Measurements from ENCODE around the gene PLA2G5. TPM values are rescaled to one million over a fixed set of nuclear protein-coding genes. Genes with fewer than 3 reads are reported as not detected.
"Not testable (repeated sequence)": the region's sequence is repeated elsewhere in the genome, so short reads cannot be mapped to it uniquely, and the experiment has no call there.

Gene PLA2G5
- total RNA-seq, result 5.8 TPM

GRCh38 chr1:20069874-20070273 is at the start of gene PLA2G5:
Gene PLA2G5, plus strand, starts transcription at chr1:20070194. Its CDS starts 14,637 bp downstream, at chr1:20084831.
- ATAC-seq, result peak; percentile 54
- no peak for DNase-seq (ENCODE audit: low spot score)

GRCh38 chr1:20028125-20028524 is 41.9 kb upstream of the PLA2G5 start:
- ATAC-seq, result peak; percentile 60
- no peak for DNase-seq (ENCODE audit: low spot score)

- no peak for ATAC-seq
These were observed 41.3 kb upstream of the PLA2G5 start for GRCh38 chr1:20028726-20029125.

GRCh38 chr1:20029178-20029912 is 40.6 kb upstream of the PLA2G5 start:
- ATAC-seq (no peak), DNase-seq (ENCODE audit: low spot score) (no peak)

More at GRCh38 chr1:20028726-20029125, 41.3 kb upstream of the PLA2G5 start:
- no peak for DNase-seq (ENCODE audit: low spot score)

- ATAC-seq, result not testable (repeated sequence)
These were observed 39.4 kb upstream of the PLA2G5 start for GRCh38 chr1:20030436-20031151.

GRCh38 chr1:20031161-20031560 is 38.8 kb upstream of the PLA2G5 start:
- no peak for DNase-seq (ENCODE audit: low spot score)

More at GRCh38 chr1:20030436-20031151, 39.4 kb upstream of the PLA2G5 start:
- not testable (repeated sequence) for DNase-seq (ENCODE audit: low spot score)

GRCh38 chr1:20031836-20032235 is 38.2 kb upstream of the PLA2G5 start:
- ATAC-seq (no peak), DNase-seq (ENCODE audit: low spot score) (no peak)

More at GRCh38 chr1:20031161-20031560, 38.8 kb upstream of the PLA2G5 start:
- ATAC-seq, result no peak

GRCh38 chr1:20032425-20032824 is 37.6 kb upstream of the PLA2G5 start:
- DNase-seq (ENCODE audit: low spot score) (no peak), ATAC-seq (no peak)

GRCh38 chr1:20033420-20033819 is 36.6 kb upstream of the PLA2G5 start:
- ATAC-seq (no peak), DNase-seq (ENCODE audit: low spot score) (no peak)

GRCh38 chr1:20035114-20035513 is 34.9 kb upstream of the PLA2G5 start:
- ATAC-seq, result no peak
- no peak for DNase-seq (ENCODE audit: low spot score)

GRCh38 chr1:20037877-20038276 is 32.1 kb upstream of the PLA2G5 start:
- ATAC-seq (no peak), DNase-seq (ENCODE audit: low spot score) (no peak)

GRCh38 chr1:20047096-20047495 is 22.9 kb upstream of the PLA2G5 start:
- DNase-seq (ENCODE audit: low spot score), result no peak
- no peak for ATAC-seq

GRCh38 chr1:20048563-20048962 is 21.4 kb upstream of the PLA2G5 start:
- no peak for ATAC-seq

GRCh38 chr1:20049056-20049798 is 20.8 kb upstream of the PLA2G5 start:
- not testable (repeated sequence) for ATAC-seq; DNase-seq (ENCODE audit: low spot score)

More at GRCh38 chr1:20048563-20048962, 21.4 kb upstream of the PLA2G5 start:
- no peak for DNase-seq (ENCODE audit: low spot score)

- ATAC-seq (no peak), DNase-seq (ENCODE audit: low spot score) (no peak)
These were observed 18.7 kb upstream of the PLA2G5 start for GRCh38 chr1:20051218-20051829.

- DNase-seq (ENCODE audit: low spot score), result no peak
- ATAC-seq, result no peak
These were observed 17.6 kb upstream of the PLA2G5 start for GRCh38 chr1:20052386-20052785.

GRCh38 chr1:20057886-20058420 is 12.0 kb upstream of the PLA2G5 start:
- DNase-seq (ENCODE audit: low spot score), result no peak

GRCh38 chr1:20058531-20058930 is 11.5 kb upstream of the PLA2G5 start:
- no peak for ATAC-seq
- DNase-seq (ENCODE audit: low spot score), result no peak

More at GRCh38 chr1:20057886-20058420, 12.0 kb upstream of the PLA2G5 start:
- ATAC-seq, result no peak

GRCh38 chr1:20059847-20060246 is 10.1 kb upstream of the PLA2G5 start:
- no peak for DNase-seq (ENCODE audit: low spot score)

GRCh38 chr1:20060791-20061190 is 9.2 kb upstream of the PLA2G5 start:
- not testable (repeated sequence) for DNase-seq (ENCODE audit: low spot score); ATAC-seq

More at GRCh38 chr1:20059847-20060246, 10.1 kb upstream of the PLA2G5 start:
- peak; percentile 71 for ATAC-seq

Data from left lobe of liver (tissue), 2 donors.